ENCODE measurements around the gene NRN1.
"Not testable (repeated sequence)": the region's sequence is repeated elsewhere in the genome, so short reads cannot be mapped to it uniquely, and the experiment has no call there.

Gene NRN1

DNA sequence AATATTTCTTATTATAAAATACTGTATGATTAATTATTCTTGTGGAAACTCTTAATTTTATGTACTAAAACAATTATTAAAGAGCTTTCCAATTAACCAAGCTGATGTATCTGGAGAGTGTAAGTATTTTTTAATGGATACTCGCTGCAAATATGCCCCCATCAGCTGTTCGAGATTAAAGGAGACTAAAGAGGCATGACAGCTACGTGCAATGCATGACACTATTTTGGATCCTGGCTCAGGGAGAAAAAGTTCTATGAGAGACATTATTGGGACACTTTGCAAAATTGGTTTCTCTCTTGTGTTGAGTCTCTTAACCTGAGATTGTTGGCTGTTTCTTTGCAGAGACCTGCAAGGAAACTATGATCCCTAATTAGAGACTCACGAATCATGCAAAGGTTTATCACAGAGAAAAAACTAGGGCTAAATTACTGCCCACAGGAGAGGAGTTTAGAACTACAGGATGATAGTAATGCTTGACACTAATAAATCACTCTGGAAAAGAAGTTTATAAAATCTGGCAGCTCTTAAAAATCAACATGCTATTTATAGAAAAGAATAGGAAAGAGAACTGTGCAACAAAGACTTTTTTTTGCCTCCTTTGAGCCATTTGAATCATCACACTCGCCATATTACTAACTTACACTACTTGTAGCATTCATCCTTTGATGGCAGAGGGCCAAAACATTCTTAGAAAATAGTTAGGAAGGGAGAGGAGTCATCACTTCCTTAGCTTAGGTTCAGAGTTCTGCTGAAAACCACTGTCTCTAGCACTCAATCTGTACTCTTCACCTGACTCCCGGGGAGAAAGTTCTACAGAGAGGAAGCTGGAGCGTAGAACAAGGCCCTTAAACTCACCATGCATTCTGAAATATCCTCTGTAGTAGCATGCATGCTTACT, 25.3 kb downstream of the NRN1 start:
- no peak for DNase-seq (ENCODE audit: low read depth in 2 of 2)

DNA sequence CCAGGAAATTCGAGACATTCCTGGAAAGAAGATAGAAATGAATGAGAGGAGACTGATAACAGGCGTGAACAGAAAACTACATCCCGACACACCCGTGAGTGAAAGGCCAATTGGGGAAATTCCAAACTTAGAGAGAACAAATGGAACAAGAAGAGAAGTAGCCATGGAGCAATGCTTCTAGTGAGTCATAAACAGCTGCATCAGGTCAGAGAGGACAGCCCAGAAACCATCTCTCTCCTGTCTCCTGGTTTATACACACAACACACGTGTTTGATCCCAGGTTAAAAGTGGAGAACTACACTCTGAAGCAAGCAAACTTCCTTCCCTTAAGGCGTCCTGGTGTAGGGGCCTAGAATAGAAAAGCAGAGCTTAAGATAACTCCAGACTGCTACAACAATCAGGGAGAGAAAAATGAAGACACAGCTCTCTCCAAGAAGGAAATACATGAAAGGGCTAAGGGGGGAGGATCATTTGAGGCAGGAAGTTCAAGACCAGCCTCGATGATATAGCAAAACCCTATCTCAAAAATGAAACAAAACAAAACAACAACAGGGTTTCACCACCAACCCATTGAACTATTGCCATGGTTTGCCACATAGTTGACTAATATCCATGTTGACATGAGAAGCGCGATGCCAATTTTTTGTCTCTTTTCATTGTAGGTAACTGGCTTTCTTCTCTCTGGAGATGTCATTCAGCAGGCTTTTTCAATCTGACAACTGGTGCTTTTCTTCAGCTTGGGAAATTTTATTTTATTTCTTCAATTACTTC, 26.9 kb downstream of the NRN1 start:
- DNase-seq (ENCODE audit: low read depth in 2 of 2), result no peak

DNA sequence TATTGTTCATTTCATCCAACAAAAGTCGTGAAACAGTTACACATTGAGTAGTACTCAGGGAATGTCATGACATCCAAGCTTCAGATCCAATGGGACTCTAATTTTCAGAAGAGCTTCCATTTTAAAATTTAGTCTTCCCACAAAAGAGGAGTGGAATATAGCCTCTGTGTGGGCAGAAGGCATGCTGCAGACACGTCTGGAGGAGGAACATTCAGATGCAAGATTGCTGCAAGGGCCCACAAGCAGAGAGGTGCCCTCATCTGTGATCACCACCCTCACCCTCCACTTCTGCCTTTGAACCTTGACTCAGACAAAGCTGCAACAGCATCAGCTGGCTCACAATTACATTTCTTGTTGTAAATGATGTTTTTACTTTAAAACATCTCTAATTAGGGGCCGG, 29.9 kb downstream of the NRN1 start:
- DNase-seq (ENCODE audit: low read depth in 2 of 2), result no peak

DNA sequence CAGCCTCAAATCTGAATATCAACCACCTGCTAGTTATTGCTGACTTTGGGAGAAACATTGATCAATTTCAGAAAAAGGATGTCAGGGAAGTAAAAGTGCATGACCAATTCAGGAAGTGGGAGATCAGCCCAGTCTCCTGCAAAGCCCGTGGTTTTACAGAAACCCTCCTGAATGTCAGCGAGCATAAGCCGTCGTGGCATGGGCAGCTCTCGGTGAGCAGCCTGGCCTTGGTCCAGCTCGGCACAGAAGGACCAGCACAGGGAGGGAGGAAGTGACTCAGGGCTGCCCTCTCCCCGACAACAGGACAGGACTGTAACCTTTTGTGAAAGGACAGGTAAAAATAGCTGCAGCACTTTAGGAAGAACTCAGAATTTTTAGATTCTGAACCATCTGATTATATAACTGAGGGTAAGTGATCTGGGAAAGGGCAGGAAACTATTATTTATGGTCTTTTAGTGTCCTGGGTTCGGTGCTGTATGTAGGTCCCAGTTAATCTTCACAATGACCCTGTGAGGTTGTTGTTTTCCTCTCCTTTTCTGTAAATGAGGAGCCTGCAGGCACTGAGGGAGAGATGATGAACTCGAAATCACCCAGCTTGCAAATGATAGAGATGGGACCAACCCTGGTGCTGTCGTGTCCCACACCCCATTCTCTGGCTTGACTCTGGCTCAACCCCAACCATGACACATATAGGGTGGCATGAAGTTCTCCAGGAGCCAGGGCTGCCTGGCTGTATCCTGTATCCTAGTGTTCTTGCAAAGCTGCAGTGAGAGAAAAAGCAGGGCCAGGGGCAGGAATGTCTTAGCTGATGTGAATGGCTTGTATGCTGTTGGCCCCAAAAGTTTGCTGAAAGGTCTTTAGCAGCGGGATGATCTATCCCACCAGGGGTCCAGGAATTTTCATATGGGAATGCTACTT, 37.6 kb downstream of the NRN1 start:
- no peak for DNase-seq (ENCODE audit: low read depth in 2 of 2)

DNA sequence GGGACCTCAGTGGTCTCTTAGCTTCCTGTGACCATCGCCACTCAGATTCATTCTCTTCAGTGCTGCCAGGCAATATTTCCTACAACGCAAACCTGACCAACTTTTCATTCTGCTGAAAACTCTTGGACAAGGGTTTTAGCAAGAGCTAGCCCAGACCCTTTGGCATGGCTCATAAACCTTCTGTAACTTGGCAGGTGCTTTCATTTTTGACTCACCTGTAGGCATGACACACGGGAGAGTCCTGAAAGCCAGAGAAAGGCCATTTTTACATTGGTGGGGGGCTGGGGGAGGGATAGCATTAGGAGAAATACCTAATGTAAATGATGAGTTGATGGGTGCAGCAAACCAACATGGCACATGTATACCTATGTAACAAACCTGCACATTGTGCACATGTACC, 38.7 kb downstream of the NRN1 start:
- DNase-seq (ENCODE audit: low read depth in 2 of 2), result not testable (repeated sequence)

DNA sequence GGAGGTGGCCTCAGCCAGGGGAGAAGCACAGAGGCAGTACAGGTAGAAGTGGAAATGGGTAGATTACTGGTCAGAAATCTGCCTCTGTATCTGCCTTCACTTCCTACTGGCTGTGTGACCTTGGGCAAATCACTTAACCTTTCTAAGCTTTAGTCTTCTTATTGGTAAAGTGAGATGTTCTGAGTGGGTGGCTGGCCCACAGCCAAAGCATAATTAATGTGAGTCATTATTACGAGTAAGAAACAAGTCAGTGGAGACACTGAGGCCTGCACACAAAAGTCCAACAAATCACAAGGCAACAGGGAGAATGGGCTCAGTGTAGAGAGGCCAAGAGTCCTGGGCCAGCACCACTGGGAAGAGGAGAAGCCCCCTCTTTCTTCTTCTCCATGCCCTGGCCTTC, 39.1 kb downstream of the NRN1 start:
- peak in 1 of 2 donors; percentile 32 for DNase-seq (ENCODE audit: low read depth in 2 of 2)

DNA sequence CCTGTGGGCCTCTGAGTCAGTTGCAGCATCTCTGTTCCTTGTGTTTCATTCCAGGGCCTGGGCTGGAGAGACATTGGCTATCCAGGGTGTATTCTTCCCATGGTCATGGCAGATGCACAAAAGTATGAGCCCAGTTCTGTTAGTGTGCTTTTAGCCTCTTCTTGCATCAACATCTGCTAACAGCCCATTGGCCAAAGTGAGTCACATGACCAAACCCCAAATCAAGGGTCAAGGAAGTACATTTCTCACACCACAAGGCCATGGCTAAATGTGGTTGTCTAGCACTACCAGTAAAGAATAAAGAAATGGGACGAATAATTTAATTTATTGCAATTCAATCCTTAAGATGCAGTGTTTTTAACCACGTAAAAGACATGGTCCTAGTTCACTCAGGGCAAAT, 43.9 kb downstream of the NRN1 start:
- DNase-seq (ENCODE audit: low read depth in 2 of 2), result no peak

DNA sequence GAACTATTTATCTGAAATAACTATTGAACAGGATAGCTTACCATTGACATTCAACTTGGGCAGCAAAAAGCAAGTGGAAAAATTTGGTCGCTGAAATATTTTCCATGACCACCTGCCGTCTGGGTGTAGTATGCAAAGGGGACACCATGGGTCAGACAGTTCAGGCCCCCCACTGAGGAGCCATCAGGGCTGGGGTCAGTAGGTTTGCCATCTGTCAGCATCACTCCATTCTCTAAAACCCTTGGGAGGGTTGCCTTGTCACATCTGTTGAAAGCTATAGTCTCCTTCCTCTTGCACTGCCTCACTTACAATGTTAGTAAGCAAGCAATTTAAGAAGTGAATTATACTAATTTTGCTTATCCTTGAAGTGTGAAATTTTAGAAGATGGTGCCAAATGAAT, 44.9 kb downstream of the NRN1 start:
- DNase-seq (ENCODE audit: low read depth in 2 of 2), result no peak

DNA sequence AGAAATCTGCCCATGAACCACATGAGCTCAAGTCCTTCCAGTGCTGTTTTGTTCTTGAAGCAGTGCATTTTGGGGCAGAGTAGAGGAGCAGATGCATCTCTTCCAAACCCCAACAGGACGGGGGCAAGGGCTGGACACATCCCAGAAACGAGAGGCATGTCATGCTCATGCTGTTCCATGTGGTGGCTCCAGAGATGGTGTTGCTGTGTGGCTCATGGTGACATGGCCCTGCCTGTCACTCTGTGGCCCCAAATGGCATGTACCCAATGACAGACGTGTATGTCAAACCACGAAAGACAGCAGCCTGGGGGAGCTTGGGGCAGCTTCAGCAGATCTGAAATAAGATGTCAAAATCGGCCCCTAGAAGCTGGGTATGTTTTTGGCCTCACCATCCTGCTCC, 46.3 kb downstream of the NRN1 start:
- DNase-seq (ENCODE audit: low read depth in 2 of 2), result no peak

DNA sequence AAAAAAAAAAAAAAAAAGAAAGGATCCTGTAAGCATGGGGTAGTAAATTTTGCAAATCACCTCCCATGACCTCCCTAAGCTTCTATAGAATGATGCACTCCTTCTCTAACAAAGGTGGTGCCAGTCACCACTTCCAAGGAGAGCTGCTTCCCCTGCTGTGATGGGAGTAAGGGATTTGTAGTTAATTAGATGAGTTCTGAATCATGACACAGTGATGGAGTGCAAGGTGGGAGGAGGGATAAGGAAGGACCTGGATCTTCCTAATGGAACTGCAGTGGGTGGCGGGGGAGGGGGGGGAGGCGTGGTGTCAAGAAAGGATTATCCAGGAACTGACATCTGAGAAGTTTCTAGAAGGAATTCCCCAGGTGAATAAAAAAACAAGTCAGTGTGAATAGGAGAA, 47.8 kb downstream of the NRN1 start:
- no peak for DNase-seq (ENCODE audit: low read depth in 2 of 2)

DNA sequence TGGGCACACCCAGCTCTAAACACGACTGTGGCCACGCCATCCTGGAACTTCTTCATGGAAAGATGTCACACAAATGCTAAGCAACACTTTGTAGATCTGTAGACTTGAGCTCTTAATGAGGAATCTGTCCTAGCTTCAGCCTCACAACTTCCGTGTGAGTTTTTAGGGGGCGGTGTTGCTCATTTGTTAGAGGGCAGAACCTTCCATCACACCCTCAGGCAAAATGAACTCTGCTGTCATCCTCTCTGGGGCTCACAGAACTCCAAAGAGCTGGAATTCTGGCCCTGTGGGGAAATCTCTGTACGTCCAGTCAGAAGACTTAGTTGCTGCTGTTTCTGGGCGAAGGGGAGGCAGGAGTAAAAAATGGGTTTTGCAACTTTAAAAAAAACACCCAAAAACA, 49.8 kb downstream of the NRN1 start:
- DNase-seq (ENCODE audit: low read depth in 2 of 2), result no peak

DNA sequence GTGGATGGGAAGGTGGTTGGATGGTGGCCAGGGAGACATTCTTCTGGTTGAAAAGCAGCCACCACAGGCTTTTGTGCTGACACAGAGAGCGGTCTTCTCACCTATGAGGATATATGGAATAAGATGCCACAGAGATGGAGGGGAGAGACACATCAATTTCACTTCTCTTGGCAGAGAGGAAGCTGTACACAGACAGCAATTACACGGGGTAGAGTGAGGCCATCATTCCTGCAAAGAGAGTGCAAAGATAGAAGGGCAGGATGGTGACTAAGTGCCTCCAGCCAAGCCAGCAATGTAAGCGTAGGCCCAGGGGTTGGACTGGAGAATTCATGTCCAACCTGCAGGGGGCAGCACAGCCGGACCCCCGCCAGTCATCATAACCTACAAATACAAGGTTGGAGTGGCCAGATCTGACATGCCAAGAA, 56.4 kb downstream of the NRN1 start:
- no peak for DNase-seq (ENCODE audit: low read depth in 2 of 2)
